ENCODE measurements around the gene ZNF346.

ZNF346 gene

GRCh38 chr5:177095088-177095669 lies 72.7 kb downstream of the ZNF346 start:
- DNase-seq (ENCODE audit: low spot score), result no peak

- DNase-seq (ENCODE audit: low spot score), result no peak
These were observed 73.9 kb downstream of the ZNF346 start for GRCh38 chr5:177096162-177097015.

- no peak for DNase-seq (ENCODE audit: low spot score)
These were observed 74.8 kb downstream of the ZNF346 start for GRCh38 chr5:177097016-177097985.

- no peak for DNase-seq (ENCODE audit: low spot score)
These were observed 75.6 kb downstream of the ZNF346 start for GRCh38 chr5:177098120-177098469.

DNA sequence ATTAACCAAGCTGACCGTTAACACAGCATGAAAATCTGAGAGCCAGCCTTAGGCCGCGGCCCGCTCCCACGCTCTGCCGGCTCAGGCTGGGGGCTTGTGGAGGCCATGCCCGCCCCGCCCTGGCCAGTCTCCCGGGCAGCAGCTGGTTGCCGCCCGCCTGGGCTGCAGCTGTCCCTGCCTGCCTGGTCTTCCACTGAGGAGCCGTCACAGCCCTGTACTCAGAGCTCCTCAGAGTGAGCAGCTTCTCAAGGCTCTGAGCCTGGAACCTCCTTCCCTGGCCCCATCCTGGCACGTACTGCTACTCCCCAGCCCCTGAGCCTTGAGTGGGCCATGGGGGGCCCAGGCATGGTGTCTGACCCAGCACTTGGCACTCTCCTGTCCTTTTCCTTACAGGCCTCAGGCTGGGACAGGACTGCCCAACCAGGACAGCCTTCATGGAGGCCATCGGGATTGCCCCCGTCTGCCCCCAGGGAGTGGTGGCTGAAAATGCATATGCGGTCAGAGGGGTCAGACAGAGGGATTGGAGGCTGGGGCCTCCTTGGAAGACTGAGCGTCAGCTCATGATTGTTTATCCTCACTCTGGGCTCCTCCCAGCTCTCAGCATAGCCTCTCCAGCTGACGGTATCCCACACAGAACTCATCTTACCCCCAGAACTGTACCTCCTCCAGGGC lies 76.1 kb downstream of the ZNF346 start:
- no peak for DNase-seq (ENCODE audit: low spot score)

DNA sequence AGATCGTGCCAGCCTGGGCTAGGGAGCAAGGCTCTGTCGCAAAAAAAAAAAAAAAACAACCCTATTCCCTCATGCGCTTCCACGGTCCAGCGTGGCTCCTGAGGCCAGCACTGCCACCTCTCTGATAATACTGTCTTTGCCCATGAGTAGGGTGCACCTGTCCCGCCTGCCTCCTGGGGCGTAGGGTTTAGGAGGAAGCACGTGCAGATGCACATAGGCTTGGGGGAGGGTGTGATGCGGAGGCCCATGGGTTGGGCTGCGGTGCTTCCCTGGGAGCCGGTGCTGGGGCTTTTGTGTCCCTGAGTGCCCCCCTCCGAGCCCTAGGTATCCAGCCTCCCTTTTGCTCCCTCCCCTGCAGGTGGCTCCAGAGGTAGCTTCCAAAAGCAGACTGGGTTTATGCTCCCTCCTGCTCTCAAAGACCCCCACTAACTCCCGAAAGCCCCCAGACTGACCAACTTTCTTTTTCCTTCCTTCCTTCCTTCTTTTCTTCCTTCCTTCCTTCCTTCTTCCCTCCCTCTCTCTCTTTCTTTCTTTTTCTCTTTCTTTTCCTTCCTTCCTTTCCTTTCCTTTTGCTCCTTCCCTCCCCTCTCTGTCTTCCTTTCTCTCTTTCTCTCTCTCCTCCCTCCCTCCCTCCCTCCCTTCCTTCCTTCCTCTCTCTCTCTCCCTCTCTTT lies 77.1 kb downstream of the ZNF346 start:
- no peak for DNase-seq (ENCODE audit: low spot score)

- no peak for DNase-seq (ENCODE audit: low spot score)
These were observed 78.2 kb downstream of the ZNF346 start for GRCh38 chr5:177100714-177101121.

GRCh38 chr5:177103523-177104253 lies 81.2 kb downstream of the ZNF346 start:
- DNase-seq (ENCODE audit: low spot score), result no peak

GRCh38 chr5:177105691-177106476 lies 83.4 kb downstream of the ZNF346 start:
- DNase-seq (ENCODE audit: low spot score), result no peak

DNA sequence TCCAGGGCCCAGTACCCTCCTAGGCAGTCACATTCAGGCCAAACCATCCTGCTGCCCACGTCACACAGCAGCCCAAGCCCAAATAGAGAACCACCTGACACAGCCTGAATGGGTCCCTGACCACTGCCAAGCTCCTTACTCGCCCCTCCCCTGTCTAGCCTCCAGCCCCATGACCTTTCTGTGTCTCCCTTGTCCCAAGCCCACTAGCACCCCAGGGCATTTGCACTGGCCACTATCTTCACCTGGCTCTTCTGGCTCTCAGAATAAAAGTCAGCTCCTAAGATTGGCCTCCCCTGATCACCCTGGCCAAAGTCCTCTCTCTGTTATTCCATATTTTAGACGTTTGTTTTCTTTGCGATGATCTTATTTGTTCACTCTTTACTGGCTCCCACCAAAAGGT lies 84.7 kb downstream of the ZNF346 start:
- no peak for DNase-seq (ENCODE audit: low spot score)

GRCh38 chr5:177109810-177110209 lies 87.3 kb downstream of the ZNF346 start:
- no peak for DNase-seq (ENCODE audit: low spot score)

DNA sequence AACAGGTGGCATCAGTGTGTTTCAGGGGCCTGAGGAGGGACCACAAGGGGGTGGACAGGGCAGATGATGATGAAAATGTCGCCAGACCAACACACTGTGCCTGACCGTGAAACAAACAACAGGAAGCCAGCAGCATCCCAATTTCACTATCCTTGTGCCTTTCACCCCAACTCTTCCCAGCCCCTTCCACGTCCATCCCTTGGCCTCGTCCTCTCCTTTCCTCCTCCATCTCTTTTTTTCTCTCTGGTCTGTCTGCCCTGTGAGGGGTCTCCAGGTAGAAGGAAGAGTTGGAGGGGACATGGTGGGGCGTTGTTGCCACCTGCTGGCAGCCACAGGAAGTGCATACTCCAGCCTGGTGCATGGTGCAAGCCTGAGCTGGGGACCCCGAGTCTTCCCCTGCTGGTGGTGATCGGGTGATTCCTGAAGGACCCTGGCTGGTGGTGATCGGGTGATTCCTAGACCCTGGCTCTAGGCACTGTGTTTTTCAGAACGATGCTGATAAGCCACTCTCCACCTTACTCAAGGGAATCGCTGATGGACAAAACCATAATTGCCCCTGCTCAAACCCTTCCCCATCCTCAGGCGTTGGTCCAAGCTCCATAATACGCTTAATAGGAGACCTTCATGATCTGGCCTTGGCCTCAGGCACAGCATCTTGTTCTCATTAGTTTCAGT lies 89.4 kb downstream of the ZNF346 start:
- DNase-seq (ENCODE audit: low spot score), result peak; percentile 37

DNA sequence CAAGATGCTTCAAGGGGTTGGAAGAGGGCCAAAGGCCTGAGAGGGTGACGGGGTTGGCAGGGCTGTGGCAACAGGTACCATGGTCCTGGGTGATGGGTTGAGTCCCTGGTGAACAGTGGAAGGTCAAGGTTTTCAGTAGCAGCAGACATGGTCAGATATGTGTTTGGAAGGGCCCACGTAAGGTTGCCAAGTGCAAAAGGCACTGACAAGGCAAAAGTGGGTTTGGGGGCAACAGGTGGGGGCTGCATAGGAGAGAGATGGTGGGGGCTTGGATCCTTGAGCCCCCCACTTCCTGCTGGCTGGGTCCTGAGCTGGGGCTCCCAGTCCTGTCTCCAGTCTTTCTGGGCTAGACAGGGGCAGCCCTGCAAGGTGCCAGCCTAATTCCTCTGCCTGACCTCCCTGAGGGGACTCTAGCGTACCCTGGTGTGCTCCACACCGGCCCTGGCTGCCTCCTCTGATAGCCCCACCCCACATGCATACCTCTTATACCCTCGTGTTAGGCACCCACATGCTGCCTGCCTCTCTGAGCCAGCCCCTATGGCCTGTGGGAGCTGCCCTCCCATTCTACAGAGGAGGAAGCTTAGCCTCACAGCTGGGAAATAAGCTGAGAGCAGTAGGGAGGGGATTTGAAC lies 90.2 kb downstream of the ZNF346 start:
- DNase-seq (ENCODE audit: low spot score), result no peak

GRCh38 chr5:177113566-177114424 lies 91.3 kb downstream of the ZNF346 start:
- peak; percentile 87 for DNase-seq (ENCODE audit: low spot score)

DNA sequence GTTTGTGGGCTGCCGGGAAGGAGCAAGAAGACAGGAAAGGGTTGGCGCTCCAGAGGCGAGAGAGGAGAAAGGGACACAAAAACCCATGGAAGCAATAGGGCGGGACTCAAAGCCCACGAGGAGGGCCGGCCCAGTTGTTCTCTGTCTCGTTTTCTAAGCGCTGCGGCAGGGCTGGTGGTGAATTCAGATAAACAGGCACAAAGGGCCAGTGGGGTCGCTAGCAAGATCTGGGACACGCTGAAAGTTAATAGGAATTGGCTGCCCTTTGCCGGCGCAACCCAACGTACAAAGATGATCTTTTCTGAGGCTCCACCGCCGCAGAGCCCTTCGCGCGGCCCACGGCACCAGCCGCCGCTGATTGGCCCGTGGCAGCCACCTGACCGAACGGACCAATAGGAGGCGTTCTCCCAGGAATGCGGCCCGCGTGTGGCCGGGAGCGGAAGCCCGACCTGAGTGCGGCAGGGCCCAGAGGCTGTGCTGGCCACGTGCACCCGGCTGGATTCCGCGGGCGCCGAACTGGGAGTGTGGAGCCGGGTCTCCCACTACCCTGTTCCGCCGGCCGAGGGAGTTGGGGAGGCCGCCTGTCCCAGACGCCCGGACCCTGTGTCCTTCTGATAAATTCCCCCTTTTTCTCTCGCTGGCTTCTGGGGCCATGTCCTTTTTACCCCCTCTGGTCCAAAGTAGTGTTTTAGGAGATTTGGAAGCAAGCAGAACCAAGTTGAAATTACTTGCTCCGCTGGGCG lies 94.3 kb downstream of the ZNF346 start:
- peak; percentile 78 for DNase-seq (ENCODE audit: low spot score)

GRCh38 chr5:177117441-177118045 lies 95.0 kb downstream of the ZNF346 start:
- DNase-seq (ENCODE audit: low spot score), result no peak

DNA sequence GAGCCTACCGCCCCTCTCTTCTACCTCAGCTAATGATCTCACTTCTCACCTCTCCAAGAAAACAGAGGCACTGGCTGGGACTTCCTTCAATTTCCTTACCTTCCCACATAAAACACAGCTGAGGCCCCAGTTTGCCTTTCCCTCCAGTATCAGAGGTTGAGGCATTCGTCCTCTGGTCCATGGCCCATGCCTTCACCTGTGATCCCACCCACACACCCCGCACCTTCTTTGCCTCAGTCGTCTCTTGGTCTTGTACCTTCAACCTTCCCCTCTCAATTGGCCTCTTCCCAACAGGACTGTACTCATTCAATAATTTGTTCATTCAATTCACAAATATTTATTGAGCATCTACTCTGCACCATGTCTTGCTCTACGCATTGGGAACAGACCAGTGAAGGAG lies 100.1 kb downstream of the ZNF346 start:
- DNase-seq (ENCODE audit: low spot score), result no peak

Data from pons (tissue), 1 donor.